Breast epithelium (tissue), 4 donors: Measurements from ENCODE around the gene MRPS9. TPM values are rescaled to one million over a fixed set of nuclear protein-coding genes. Genes with fewer than 3 reads are reported as not detected.

Source experiments
- DNase-seq, 2 donors: peaks; one replicate each; pipeline ENCODE4 v3.0.0-alpha.2; 2019; ENCODE audit warnings: low spot score in 2 of 2
- H3K27ac ChIP-seq, 2 donors: fragments of 200-600 bp; sonication (generic) in 1 of 2; one replicate each; pipeline ENCODE4 v1.5.1; 2016 to 2019; ENCODE audit warnings: mild to moderate bottlenecking in 1 of 2
- H3K27me3 ChIP-seq, 2 donors: fragments of 200-600 bp; sonication (generic) in 1 of 2; one replicate each; pipeline versions ENCODE4 v1.5.1 to v1.6.0; 2017 to 2019; ENCODE audit warnings: control low read depth in 1 of 2, mild to moderate bottlenecking in 1 of 2
- H3K36me3 ChIP-seq: fragments of 200-600 bp; one replicate; pipeline ENCODE4 v1.5.1; 2019
- H3K4me1 ChIP-seq, 2 donors: fragments of 200-600 bp; sonication (generic); one replicate each; pipeline ENCODE4 v1.5.1; 2016 to 2019; ENCODE audit warnings: control low read depth in 1 of 2
- H3K4me3 ChIP-seq, 3 donors: fragments of 200-600 bp; sonication (generic); 1 replicate in 2 of 3; 2 replicates in 1 of 3; pipeline ENCODE4 v1.5.1; 2016 to 2019; ENCODE audit warnings: mild to moderate bottlenecking in 3 of 3, moderate library complexity in 2 of 3
- H3K9me3 ChIP-seq, 2 donors: fragments of 200-600 bp; sonication (generic) in 1 of 2; one replicate each; pipeline ENCODE4 v1.5.1; 2016 to 2019; ENCODE audit warnings: control low read depth in 1 of 2
- CTCF ChIP-seq, 3 donors: fragments of 450-650 bp; IDR thresholded peaks; one replicate each; pipeline ENCODE4 v1.5.1; 2016 to 2017; ENCODE audit warnings: antibody characterized with exemption in 3 of 3, mild to moderate bottlenecking in 3 of 3, moderate library complexity in 3 of 3
- POLR2A ChIP-seq: fragments of 450-650 bp; IDR thresholded peaks from one replicate; pipeline ENCODE4 v1.6.1; 2016; ENCODE audit warnings: antibody characterized with exemption, mild to moderate bottlenecking, moderate library complexity
- POLR2AphosphoS5 ChIP-seq, 3 donors: sonication (generic); formaldehyde crosslinking; IDR thresholded peaks; one replicate each; pipeline ENCODE4 v1.6.1; 2017; ENCODE audit warnings: antibody characterized with exemption in 3 of 3
- intact Hi-C: fragments of 100-400 bp; cut with DNase I; formaldehyde crosslinking; loops from one replicate; pipeline ENCODE4 v1.15.1; 2023; ENCODE audit warnings: low total_unique reads
- total RNA-seq, 3 donors: library from RNA; depleted of rRNA; stranded (reverse); fragments of >200 nt; gene quantifications; one replicate each; pipeline ENCODE4 v1.1.0, GENCODE V29; 2016

MRPS9 gene
- total RNA-seq, 3 donors from 2014 or later, result 14.1 to 26.3 (median 18.0) TPM

GRCh38 chr2:105038383-105039061 is 653 bp downstream of the MRPS9 start:
- TF ChIP-seq POLR2A, result no peak
- TF ChIP-seq CTCF (IDR thresholded peaks at IDR 0.05), result no peak
- TF ChIP-seq POLR2AphosphoS5 (IDR thresholded peaks at IDR 0.05), result no peak
- Histone ChIP-seq H3K9me3 (no peaks in the 10 kb centered on the region), H3K4me3 (peak overlapping the region; percentile 75 to 89 (median 85)), H3K27me3 (no peaks in the 10 kb centered on the region), H3K36me3 (no peaks in the 10 kb centered on the region), H3K4me1 (no peaks in the 10 kb centered on the region), H3K27ac (peak overlapping the region; percentile 80 to 89)
- intact Hi-C loops, result no loop called here
- no peak for DNase-seq

- no peaks in the 10 kb centered on the region for H3K9me3 ChIP-seq
- TF ChIP-seq POLR2A, result no peak
- H3K4me3 ChIP-seq, result no peak overlapping the region
- H3K4me1 ChIP-seq, result no peaks in the 10 kb centered on the region
- H3K36me3 ChIP-seq, result no peaks in the 10 kb centered on the region
- DNase-seq, result no peak
- H3K27ac ChIP-seq, result no peak overlapping the region
- H3K27me3 ChIP-seq, result no peaks in the 10 kb centered on the region
- intact Hi-C loops, result no loop called here
Measured at GRCh38 chr2:105039559-105039958, 1.7 kb downstream of the MRPS9 start.

GRCh38 chr2:105042189-105042588 is 4.3 kb downstream of the MRPS9 start:
- intact Hi-C loops, result no loop called here
- Histone ChIP-seq H3K4me3 (no peak overlapping the region), H3K9me3 (no peaks in the 10 kb centered on the region), H3K4me1 (no peaks in the 10 kb centered on the region), H3K36me3 (no peaks in the 10 kb centered on the region), H3K27ac (no peak overlapping the region), H3K27me3 (no peaks in the 10 kb centered on the region)
- DNase-seq, result no peak
- TF ChIP-seq POLR2AphosphoS5 (IDR thresholded peaks at IDR 0.05) (no peak), POLR2A (no peak), CTCF (IDR thresholded peaks at IDR 0.05) (no peak)

- intact Hi-C loops, result no loop called here
- no peak overlapping the region for H3K4me3 ChIP-seq
- no peaks in the 10 kb centered on the region for H3K36me3 ChIP-seq
- no peaks in the 10 kb centered on the region for H3K4me1 ChIP-seq
- H3K9me3 ChIP-seq, result no peaks in the 10 kb centered on the region
- no peaks in the 10 kb centered on the region for H3K27me3 ChIP-seq
- no peak overlapping the region for H3K27ac ChIP-seq
- no peak for DNase-seq
- no peak for TF ChIP-seq POLR2A
- no peak for TF ChIP-seq CTCF (IDR thresholded peaks at IDR 0.05)
- no peak for TF ChIP-seq POLR2AphosphoS5 (IDR thresholded peaks at IDR 0.05)
Measured at GRCh38 chr2:105052773-105053172, 14.9 kb downstream of the MRPS9 start.

- intact Hi-C loops, result no loop called here
- Histone ChIP-seq H3K4me3 (no peak overlapping the region), H3K9me3 (no peaks in the 10 kb centered on the region), H3K27ac (no peak overlapping the region), H3K36me3 (no peaks in the 10 kb centered on the region), H3K27me3 (no peaks in the 10 kb centered on the region), H3K4me1 (no peaks in the 10 kb centered on the region)
- DNase-seq, result no peak
- TF ChIP-seq POLR2AphosphoS5 (IDR thresholded peaks at IDR 0.05), result no peak
- no peak for TF ChIP-seq POLR2A
- no peak for TF ChIP-seq CTCF (IDR thresholded peaks at IDR 0.05)
Measured at GRCh38 chr2:105055613-105056012, 17.7 kb downstream of the MRPS9 start.

- TF ChIP-seq CTCF (IDR thresholded peaks at IDR 0.05) (no peak), POLR2A (no peak), POLR2AphosphoS5 (IDR thresholded peaks at IDR 0.05) (no peak)
- no peak overlapping the region for H3K4me3 ChIP-seq
- no peaks in the 10 kb centered on the region for H3K4me1 ChIP-seq
- H3K36me3 ChIP-seq, result no peaks in the 10 kb centered on the region
- no peak overlapping the region for H3K27ac ChIP-seq
- DNase-seq, result no peak
- no peaks in the 10 kb centered on the region for H3K9me3 ChIP-seq
- intact Hi-C loops, result no loop called here
- no peaks in the 10 kb centered on the region for H3K27me3 ChIP-seq
Measured at GRCh38 chr2:105056245-105056644, 18.4 kb downstream of the MRPS9 start.
